Femur (tissue), 1 donor: ENCODE data around the gene CORO1C.
"Not testable (repeated sequence)": the region's sequence is repeated elsewhere in the genome, so short reads cannot be mapped to it uniquely, and the experiment has no call there.

ENCODE experiments used
- DNase-seq: peaks from one replicate; pipeline ENCODE4 v3.0.0-alpha.2; 2017

The CORO1C gene

DNA sequence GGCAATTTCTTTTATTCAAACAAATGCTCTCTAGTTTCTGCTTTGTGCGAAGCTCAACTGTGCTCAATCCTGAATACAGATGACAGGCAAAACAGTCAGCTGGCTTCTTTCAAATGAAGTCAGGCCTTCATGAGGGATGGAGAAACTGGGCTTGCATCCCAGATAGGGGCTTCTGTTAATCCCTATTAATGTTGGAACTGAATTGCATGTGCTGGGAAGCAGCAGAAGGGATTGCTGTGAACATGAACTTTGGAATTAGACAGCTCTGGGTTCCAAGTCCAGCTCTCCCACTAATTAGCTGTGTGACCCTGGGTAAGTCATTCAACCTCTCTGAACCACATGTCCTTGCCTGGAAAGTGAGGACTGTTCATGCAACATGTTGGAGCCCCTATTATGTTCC is 21.1 kb upstream of the CORO1C start:
- peak; percentile 60 for DNase-seq

DNA sequence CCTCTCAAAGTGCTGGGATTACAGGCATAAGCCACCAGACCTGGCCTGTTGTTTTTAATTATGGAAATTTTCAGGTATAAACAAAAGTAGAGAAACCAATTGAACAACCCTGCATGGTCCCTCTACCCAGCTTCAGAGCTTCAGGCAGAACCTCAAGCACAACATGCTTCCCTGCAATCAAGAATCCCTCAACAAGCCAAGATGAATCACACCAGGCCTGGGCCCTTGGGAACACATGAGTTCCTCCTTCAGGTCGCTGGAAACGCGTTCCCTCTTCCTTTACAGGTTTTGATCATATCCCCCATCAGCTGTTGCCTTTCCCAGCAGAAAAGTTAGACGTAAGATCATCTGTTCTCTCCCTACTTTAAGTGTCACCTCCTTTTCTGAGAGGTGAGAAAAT is 20.5 kb upstream of the CORO1C start:
- no peak for DNase-seq

DNA sequence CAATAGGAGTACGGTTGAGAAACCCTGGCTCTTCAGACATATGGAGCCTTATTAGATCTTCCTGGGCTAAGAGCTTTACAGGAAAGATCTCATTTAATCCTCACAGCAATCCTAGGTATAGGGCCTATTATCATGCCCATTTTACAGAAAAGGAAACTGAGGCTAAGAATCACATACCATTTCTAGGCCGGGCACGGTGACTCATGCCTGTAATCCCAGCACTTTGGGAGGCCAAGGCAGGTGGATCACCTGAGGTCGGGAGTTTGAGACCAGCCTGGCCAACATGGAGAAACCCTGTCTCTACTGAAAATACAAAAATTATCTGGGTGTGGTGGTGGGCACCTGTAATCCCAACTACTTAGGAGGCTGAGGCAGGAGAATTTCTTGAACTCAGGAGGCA is 19.7 kb upstream of the CORO1C start:
- not testable (repeated sequence) for DNase-seq

DNA sequence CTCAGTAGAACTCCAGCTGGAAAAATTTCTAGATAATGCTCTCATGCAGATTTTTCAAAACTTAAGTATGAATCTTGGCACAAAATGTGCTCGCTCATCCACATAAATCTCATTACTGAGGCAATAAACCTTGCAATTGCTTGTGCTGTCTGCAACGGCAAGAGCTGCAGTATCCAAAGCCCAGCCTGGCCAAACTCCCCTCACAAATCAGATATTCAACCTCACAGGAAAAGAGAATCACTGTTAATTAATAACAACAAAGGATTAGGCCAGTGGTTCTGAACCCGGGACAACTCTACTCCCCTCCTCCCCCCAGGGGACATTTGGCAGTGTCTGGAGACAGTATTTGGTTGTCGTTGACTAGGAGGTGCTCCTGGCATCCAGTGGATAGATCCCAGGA is 19.2 kb upstream of the CORO1C start:
- DNase-seq: no peak

DNA sequence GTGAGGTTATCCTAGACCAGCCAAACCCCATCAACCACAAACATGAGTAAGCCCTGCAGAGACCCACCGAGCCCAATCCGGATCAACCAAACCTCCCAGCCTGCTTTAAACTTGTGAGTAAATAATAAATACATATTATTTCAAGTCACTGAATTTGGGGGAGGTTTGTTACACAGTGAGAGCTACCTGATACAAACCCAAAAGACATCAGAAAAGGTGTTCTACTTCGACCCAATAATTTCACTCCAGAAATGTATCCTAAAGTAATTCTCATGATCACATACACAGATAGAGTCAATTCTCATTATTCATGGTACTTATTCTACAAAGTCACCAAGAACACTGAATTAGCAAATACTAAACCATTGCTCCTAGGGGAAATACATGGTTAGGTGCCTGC is 16.2 kb upstream of the CORO1C start:
- DNase-seq: no peak

DNA sequence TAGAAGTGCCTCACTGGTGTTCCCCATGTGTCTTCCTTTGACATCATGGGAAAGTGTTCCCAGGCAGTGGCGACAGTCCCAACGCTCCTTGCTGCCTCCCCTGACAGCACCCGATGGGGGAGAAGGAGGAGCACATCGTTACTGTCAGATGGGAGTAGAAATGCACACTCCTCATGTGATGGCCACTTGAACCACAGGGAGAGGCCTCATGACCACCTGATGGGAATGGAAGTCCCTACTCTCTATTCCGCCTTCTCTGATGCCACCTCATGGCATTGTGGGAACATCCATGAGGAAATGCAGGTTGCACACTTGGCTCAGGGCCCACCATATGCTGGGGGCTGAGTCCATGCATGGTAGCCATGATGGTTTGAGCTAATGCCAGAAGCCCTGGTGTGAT is 14.3 kb upstream of the CORO1C start:
- no peak for DNase-seq

DNA sequence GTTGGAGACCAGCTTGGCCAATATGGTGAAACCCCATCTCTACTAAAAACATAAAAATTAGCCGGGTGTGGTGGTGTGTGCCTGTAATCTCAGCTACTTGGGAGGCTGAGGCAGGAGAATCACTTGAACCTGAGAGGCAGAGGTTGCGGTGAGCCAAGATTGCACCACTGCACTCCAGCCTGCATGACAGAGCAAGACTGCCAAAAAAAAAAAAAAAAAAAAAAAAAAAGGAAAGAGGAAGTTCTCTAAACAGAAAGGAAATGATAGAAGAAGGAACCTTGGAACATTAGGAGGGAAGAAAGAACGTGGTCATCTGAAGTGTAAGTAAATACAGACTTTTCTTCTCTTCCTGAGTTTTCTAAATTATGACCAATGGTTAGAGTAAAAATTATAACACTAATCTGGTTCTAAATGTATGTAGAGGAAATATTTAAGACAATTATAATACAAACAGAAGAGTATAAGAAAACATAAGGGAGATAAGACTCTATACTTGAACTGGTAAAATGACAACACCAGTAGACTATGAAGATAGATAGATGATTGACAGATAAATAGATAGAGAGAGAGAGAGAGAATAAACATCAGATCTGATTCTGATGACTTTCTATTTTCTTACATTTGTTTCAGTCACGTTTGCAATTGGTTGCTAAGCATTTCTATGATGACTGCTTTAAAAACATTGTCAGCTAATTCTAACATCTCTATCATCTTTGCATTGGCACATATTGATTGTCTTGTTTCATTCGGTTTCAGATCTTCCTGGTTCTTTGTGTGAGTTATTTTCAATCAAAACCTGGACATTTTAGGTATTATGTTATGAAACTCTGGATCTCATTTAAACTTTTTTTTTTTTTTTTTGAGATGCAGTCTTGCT is 12.9 kb upstream of the CORO1C start:
- DNase-seq: no peak

DNA sequence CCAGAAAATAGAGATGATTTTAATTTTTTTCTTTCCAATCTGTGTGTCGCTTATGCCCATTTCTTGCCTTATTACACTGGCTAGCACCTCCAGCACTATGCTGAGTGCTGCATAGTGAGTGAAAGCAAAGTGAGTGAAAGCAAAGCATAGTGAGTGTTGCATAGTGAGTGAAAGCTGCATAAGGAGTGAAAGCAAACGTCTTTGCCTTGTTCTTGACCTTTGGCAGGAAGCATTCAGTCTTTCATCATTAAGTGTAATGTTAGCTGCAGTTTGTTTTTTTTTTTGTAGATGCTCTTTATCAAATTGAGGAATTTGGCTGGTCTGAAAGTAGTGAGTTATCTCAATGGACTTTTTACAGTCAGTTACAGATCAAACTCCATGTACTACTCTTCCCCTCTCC is 6.9 kb upstream of the CORO1C start:
- no peak for DNase-seq

DNA sequence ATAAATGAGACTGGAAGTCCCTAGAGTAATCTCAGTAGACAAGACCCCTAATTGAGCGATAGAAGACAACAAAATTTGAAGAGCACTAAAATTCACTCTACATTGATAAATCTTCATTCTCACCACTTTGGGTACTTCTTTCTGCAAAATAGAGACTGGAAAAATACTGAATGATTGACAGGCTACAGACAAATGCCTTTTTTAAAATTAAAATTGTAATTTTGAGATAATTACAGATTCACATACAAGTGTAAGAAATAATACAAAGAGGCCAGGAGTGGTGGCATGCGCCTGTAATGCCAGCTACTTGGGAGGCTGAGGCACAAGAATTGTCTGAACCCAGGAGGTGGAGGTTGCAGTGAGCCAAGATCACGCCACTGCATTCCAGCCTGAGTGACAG is 4.5 kb upstream of the CORO1C start:
- DNase-seq: no peak

DNA sequence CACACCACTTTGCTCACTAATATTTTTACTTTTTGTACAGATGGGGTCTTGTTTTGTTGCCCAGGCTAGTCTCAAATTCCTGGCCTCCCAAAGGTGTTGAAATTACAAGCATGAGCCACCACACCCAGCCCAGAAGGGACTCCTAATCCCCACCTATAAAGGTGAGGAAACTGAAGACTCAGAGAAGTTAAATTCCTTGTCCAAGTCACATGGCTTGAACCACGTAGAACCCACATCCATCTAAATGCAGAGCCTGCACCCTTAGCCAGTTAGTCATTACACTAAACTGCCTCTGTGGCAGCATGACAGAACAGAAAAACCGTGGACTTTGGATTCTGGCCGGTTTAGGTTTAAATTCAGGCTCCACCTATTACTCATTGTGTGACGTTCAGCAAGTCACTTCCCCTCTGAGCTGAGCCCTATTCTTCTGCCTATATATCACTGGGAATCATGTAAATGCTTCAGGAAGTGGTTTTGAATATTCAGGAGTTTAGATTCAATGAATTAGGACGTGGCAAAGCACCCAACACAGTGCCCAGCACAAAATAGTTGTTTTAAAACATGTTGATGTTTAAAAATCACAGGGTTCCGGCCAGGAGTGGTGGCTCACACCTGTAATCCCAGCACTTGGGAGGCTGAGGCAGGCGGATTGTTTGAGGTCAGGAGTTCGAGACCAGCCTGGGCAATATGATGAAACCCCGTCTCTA is 3.0 kb upstream of the CORO1C start:
- peak; percentile 76 for DNase-seq

DNA sequence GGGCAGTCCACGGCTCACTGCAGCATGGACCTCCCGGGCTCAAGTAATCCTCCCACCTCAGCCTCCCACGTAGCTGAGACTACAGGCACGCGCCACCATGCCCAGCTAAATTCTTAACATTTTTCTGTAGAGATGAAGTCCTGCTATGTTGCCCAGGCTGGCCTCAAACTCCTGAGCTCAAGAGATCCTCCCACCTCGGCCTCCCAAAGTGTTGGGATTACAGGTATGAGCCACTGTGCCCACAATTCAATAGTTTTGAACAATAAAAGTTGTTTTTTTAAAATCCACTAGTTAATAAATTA is 1.9 kb upstream of the CORO1C start:
- DNase-seq: not testable (repeated sequence)

DNA sequence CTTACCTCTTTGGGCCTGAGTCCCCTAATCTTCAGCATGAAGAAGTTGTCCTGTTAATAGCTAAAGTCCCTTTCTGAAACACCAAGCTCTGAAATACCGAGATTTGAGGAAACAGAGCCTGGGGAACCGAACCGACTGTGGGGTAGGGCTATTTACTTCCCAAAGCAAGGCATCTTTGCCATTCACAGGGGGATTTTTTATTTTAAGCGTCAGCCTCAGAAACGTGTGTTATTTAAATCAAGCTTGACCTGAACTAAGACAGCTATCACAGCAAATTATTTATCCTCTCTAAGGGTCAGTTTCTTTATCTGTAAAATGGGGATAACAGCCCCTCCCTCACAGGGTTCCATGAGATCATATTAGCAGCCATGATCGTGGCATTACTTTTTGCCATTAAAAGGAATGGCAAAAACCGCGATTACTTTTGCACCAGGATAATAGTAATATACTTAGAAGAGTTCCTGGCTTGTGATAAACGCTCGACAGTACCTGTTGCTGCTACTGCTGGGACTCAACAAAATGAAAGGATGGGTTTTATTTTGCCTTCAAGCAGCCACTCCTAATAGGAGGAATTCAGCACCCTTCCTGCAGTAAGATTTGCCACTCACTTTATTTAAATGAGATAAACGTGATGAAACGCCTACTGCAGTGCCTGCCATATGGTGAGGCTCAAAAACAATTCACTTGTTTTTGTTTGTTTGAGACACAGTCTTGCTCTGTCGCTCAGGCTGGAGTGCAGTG is 1.3 kb upstream of the CORO1C start:
- DNase-seq: no peak

DNA sequence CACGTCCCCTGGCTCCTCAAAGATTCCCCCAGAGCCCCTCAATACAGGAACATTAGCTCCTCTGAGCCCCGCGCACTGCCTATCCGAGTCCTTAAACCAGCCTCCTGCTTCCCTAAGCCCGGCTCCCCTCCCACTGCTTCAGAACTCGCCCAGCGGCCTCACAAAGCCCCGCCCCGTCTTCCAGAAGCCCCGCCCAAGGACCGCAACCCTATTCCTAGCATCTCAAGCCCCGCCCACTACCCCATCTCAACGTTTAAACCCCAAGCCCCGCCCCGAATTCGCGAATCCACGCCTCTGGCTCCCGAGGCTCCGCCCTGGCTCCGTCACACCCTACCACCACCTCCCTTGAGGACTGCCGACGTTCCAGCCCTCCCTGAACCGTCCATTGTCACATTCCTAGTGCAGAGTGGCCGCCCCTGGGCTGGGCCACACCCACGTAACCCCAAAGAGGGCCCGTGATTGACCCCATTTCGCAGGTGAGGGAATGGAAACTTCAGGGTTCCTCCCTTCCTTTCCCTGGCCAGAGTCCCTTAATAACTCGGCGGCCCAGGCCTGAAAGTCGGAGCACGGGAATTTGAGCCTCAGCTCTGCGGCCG is 646 bp upstream of the CORO1C start:
- peak; percentile 99 for DNase-seq

DNA sequence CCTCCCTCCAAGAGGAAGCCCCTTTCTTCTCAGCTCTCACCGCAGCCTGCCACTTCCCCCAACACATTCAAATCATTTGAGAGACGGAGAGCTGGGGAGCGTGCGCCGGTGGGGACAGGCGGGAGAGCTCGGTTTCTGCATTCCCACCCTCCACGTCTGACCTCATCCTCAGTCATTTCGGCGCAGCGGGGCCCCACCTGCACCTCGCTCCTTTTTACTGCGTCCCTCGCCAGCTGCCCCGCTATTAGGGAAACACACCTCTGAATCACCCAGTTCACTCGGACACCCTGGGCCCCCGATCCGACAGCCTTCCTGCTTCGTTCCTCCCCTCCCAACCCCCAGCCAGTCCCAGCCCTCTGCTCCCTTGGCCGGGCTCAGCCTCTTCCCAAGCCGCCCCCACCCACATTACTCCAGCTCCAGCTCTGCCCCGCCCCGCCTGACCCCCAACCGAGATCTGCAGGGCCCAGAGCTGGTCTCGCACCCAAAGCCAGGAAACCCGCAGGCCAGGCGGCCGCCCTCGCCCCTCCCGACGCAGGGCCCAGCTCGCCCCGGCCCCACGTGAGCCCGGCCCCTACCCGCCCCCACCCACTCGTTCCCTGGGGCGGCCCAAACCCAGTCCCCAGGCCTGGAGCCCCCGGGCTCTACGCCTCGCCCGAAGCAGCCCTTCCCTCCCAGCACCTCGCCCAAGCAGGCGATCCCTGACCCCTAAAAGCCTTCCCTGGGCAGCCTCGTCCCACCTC is 783 bp downstream of the CORO1C start:
- DNase-seq: peak; percentile 78

DNA sequence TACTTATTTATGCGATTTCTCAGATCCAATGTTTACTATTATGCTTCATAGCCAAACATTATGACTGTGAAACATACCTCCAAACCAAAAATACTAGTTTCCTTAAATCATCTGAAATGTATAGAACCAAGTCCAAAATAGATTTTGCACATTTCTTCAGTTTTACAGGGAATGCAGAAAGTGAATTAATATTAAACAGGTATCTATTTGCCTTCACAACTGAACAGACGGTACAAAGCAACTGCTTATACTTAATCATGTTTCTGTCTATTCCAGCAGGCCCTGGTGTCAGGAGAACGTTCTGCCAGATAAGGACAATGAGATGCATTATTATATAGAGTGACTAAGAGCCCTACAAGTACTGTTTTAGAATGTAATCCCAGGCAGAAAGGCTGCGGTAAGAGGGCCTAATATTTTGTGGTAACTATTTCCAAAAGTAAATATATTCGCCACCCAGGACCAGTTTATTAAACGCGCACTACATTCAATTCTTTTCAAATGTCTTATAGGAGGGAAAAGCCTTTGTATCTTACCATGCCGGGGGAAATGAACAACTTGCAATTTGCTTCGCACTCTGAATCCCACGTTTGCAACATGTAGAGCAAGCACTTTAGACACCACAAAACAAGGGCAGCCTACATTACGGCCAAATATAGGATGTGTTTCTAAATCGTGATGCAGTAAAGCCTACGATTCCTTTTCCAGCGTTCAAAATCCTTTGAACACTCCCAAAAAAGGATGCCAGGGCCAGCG is 1.5 kb downstream of the CORO1C start:
- no peak for DNase-seq

DNA sequence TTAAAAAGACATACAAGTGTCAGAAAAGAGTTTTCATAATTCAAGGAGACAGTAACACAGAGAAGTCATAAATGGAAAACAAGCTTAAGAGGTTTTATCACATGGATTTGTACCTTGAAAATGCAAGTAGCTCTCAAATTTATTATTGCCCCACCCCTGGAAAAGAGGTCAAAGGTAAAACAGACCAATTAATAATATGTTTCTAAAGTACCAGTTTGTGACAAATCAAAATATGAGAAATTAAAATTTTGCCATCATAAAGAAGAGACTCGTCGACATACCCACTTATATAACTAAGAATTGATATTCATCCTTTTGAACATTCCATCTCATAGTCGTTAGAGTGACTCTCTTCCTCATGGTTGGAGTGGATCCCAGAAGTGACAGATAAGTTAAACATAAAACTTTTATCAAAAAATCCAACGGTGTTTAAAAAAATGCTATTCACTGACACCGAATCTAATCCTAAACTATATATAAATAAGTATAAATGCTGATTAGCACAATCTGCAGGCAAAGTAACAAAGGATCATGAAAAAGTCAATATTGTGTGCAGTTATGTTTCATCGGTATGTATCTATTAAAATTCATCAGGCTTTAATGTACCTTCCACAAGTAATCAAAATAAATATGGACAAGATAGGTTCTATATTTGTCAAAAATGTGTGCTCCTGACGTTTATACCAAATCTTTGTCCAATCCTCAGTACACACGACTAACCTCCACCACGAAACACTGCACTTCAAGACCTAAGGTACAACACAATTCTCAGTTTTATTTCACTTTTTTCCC is 2.3 kb downstream of the CORO1C start:
- DNase-seq: no peak

DNA sequence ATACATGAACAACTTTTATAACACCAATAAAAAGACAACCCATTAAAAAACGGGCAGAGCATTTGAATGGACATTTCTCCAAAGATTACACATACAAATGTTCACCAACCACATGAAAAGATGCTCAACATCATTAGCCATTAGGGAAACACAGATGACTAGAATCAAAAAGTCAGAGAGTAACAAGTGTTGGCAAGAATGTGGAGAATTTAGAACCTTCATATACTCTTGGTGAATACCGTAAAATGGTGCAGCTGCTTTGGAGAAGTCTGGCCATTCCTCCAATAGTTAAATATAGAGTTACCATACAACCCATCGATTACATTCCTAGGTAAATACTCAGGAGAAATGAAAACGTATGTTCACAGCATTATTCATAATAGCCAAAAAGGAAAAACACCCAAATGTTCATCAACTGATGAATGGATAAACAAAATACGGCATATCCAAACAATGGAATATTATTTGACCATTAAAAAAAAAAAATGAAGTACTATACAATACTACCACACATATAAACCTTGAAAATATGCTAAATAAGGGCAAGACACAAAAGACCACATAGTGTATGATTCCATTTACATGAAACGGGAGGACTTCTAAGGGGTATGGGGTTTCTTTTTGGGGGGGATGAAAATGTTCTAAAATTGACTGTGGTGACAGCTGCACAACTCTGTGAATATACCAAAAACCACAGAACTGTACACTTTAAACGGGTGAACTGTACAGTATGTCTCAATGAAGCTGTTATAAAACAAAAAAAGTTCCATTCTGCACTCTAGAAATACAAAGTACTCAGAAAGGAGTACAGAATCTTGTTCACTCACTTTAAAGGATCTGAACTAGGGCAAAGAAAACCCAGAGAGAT is 3.2 kb downstream of the CORO1C start:
- no peak for DNase-seq

DNA sequence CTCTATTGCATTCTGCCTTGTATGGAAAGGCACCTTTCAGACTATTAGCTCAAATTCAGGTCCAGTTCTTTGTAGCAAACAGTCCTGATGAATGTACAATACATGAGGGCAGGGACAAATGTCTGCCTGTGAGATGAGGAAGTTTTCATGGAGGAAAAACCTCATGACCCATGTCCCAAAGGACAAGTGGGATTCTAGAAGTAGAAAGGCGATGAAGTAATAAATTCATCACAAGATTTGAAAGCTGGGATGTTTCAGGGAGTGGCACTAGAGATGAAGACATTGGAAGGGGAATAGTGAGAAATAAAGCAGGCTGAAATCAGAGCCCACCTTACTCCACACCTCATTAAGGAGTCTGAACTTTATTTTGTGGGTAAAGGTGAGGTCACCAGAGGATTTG is 4.2 kb downstream of the CORO1C start:
- no peak for DNase-seq

DNA sequence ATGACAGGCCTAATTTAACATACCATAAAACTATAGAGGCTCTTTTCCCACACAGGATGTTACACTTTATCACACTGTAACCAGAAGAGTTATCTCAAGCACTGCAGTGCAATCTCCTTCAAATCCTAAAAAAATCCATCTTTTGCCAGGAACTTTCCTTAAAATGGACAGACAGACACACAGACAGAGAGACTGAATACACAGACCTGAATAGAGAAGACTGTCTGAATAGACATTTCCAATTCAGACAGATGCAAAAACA is 6.5 kb downstream of the CORO1C start:
- no peak for DNase-seq
